Keratinocyte (primary cell): ENCODE data around the gene ROR1. TPM values are rescaled to one million over a fixed set of nuclear protein-coding genes. Genes with fewer than 3 reads are reported as not detected.

ENCODE experiments used
- DNase-seq: peaks from one replicate; pipeline ENCODE4 v3.0.0-alpha.2; 2011; ENCODE audit warnings: low read depth, missing footprints, low spot score
- FAIRE-seq: peaks from 2 replicates; lab custom pipeline; 2011; peaks lifted over from hg19 to GRCh38; lab: Jason Lieb, UNC
- H2AFZ ChIP-seq: 2 replicates; pipeline ENCODE4 v1.6.0; 2012; ENCODE audit warnings: low read length, control low read depth, inconsistent platforms; ENCODE audit not compliant: control insufficient read depth
- H3K27ac ChIP-seq: 2 replicates; pipeline ENCODE4 v1.5.1; 2011; ENCODE audit warnings: low read length; ENCODE audit not compliant: control insufficient read depth, insufficient read depth
- H3K27me3 ChIP-seq: 3 replicates; pipeline ENCODE4 v1.6.0; 2011; ENCODE audit warnings: low read length; ENCODE audit not compliant: control insufficient read depth, insufficient read depth; ENCODE audit errors: extremely low read depth
- H3K36me3 ChIP-seq, 2 experiments: 2 replicates in 1 of 2; 3 replicates in 1 of 2; pipeline ENCODE4 v1.5.1; 2011; ENCODE audit warnings: low read length in 2 of 2, mild to moderate bottlenecking in 1 of 2; ENCODE audit not compliant: control insufficient read depth in 2 of 2, insufficient read depth in 2 of 2; ENCODE audit errors: extremely low read depth in 1 of 2
- H3K4me1 ChIP-seq: 3 replicates; pipeline ENCODE4 v1.5.1; 2011; ENCODE audit warnings: low read length; ENCODE audit not compliant: control insufficient read depth, insufficient read depth; ENCODE audit errors: extremely low read depth
- H3K4me2 ChIP-seq: 3 replicates; pipeline ENCODE4 v1.6.0; 2011; ENCODE audit warnings: low read depth, low read length; ENCODE audit not compliant: control insufficient read depth, insufficient read depth; ENCODE audit errors: extremely low read depth
- H3K4me3 ChIP-seq, 3 experiments: fragments of 200-600 bp in 1 of 3; sonication (generic) in 1 of 3; 2 replicates in 2 of 3; 3 replicates in 1 of 3; pipeline ENCODE4 v1.5.1; 2011 to 2016; ENCODE audit warnings: low read length in 3 of 3, mild to moderate bottlenecking in 3 of 3, control low read depth in 2 of 3, inconsistent platforms in 1 of 3, low read depth in 1 of 3, mixed read lengths in 1 of 3, mixed run types in 1 of 3, moderate library complexity in 1 of 3; ENCODE audit not compliant: control insufficient read depth in 2 of 3, insufficient read depth in 2 of 3; ENCODE audit errors: extremely low read depth in 1 of 3
- H3K79me2 ChIP-seq: 2 replicates; pipeline ENCODE4 v1.6.0; 2012; ENCODE audit warnings: low read length; ENCODE audit not compliant: control insufficient read depth, insufficient read depth
- H3K9ac ChIP-seq: 3 replicates; pipeline ENCODE4 v1.6.0; 2011; ENCODE audit warnings: low read length; ENCODE audit not compliant: control insufficient read depth, insufficient read depth; ENCODE audit errors: extremely low read depth
- H3K9me1 ChIP-seq: 3 replicates; pipeline ENCODE4 v1.6.0; 2011; ENCODE audit warnings: low read length; ENCODE audit not compliant: control insufficient read depth, insufficient read depth; ENCODE audit errors: extremely low read depth
- H3K9me3 ChIP-seq: 2 replicates; pipeline ENCODE4 v1.5.1; 2012; ENCODE audit warnings: low read depth, low read length; ENCODE audit not compliant: control insufficient read depth
- H4K20me1 ChIP-seq: 3 replicates; pipeline ENCODE4 v1.6.0; 2011; ENCODE audit warnings: low read length; ENCODE audit not compliant: control insufficient read depth, insufficient read depth; ENCODE audit errors: extremely low read depth
- EZH2 ChIP-seq: IDR thresholded peaks from one replicate; pipeline ENCODE4 v1.6.1; 2012; ENCODE audit warnings: inconsistent platforms, mild to moderate bottlenecking, low read length, moderate library complexity
- dilution Hi-C: fragments of 300-500 bp; cut with MboI; formaldehyde crosslinking; loops from one replicate; pipeline ENCODE4 v1.7.0; 2020; ENCODE audit warnings: low sequenced_read_pairs; ENCODE audit not compliant: extremely low pct_ligation_motif_present
- polyA plus RNA-seq, 5 experiments: library from polyadenylated mRNA; depleted of rRNA in 3 of 5; stranded (reverse) in 3 of 5; stranded (forward) in 1 of 5; unstranded in 1 of 5; fragments of >200 nt; gene quantifications; 1 replicate in 1 of 5; 2 replicates in 3 of 5; 3 replicates in 1 of 5; pipeline versions ENCODE4 v1.2.1 to v1.2.3, GENCODE V29; 2011 to 2012; ENCODE audit warnings: missing spikeins in 2 of 5, low read depth in 1 of 5, low replicate concordance in 1 of 5
- TF ChIP-seq, protein P1 (sequence below), 3 experiments: IDR thresholded peaks in 1 of 3; conservative IDR thresholded peaks in 1 of 3; optimal IDR thresholded peaks in 1 of 3; 2 replicates in 2 of 3; 3 replicates in 1 of 3; pipeline versions ENCODE3 to v1.5.1; 2011; ENCODE audit warnings: low read length in 3 of 3, mild to moderate bottlenecking in 3 of 3, moderate library complexity in 2 of 3, control low read depth in 1 of 3, inconsistent platforms in 1 of 3; ENCODE audit not compliant: insufficient read depth in 2 of 3; ENCODE audit errors: extremely low read depth in 1 of 3

Gene ROR1
- polyA plus RNA-seq, 1 donor (not counting 4 experiments of a cell fraction or from before 2014, with no cell fraction given), result 9.2 TPM

DNA sequence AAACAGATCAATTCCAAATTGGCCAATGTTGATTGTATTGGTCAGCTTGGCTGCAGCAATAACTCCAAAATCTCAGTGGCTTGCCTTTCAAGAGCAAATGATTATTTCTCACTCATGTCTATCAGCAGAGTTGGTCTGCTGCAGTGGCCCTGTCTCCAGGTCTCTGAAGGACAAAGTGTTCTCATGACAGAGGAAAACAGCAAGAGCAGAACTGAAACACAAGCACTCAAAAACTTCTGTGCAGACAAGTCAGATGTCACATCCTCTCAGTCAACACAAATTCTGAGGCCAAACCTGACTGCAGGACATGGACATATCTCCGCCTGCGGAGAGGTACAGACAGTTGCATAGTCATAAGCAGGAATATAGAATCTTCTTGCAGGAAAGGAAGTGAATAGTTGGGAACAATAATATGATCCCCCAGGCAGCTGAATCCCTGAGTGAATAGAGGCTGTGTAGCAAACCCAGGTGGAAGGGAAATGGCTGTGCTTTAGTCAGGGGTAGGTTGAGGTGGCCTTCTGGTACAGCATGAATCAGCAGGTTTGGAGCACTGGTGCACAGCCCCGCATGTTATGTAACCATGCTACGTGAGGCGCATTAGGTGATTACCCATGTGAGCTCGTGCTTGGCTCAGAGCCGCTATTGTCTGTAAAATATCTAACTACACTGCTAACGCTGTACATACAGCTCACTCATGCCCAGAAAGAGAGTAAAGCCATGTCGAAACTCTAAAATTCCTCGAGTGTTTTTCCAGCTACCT lies 412.5 kb downstream of the ROR1 start:
- TF ChIP-seq, protein P1, sequence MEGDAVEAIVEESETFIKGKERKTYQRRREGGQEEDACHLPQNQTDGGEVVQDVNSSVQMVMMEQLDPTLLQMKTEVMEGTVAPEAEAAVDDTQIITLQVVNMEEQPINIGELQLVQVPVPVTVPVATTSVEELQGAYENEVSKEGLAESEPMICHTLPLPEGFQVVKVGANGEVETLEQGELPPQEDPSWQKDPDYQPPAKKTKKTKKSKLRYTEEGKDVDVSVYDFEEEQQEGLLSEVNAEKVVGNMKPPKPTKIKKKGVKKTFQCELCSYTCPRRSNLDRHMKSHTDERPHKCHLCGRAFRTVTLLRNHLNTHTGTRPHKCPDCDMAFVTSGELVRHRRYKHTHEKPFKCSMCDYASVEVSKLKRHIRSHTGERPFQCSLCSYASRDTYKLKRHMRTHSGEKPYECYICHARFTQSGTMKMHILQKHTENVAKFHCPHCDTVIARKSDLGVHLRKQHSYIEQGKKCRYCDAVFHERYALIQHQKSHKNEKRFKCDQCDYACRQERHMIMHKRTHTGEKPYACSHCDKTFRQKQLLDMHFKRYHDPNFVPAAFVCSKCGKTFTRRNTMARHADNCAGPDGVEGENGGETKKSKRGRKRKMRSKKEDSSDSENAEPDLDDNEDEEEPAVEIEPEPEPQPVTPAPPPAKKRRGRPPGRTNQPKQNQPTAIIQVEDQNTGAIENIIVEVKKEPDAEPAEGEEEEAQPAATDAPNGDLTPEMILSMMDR (optimal IDR thresholded peaks at IDR 0.05 in 1 of 3, IDR thresholded peaks at IDR 0.05 in 1 of 3, conservative IDR thresholded peaks at IDR 0.05 in 1 of 3; ENCODE audit: extremely low read depth in 1 of 3, insufficient read depth in 2 of 3, low read length in 3 of 3), result no peak
- no peak for TF ChIP-seq EZH2
- Histone ChIP-seq H3K4me1 (peaks cover 6% of the 10 kb centered on the region), H3K27me3 (no peaks in the 10 kb centered on the region), H3K27ac (no peak overlapping the region), H3K9me3 (no peaks in the 10 kb centered on the region), H3K36me3 (no peaks in the 10 kb centered on the region), H3K4me3 (no peak overlapping the region), H3K9ac (no peak overlapping the region), H4K20me1 (no peaks in the 10 kb centered on the region), H3K9me1 (no peaks in the 10 kb centered on the region), H3K79me2 (no peaks in the 10 kb centered on the region), H3K4me2 (no peak overlapping the region), H2AFZ (no peak overlapping the region)
- DNase-seq (no peak), FAIRE-seq (no peak)
- dilution Hi-C loops, result no loop called here

DNA sequence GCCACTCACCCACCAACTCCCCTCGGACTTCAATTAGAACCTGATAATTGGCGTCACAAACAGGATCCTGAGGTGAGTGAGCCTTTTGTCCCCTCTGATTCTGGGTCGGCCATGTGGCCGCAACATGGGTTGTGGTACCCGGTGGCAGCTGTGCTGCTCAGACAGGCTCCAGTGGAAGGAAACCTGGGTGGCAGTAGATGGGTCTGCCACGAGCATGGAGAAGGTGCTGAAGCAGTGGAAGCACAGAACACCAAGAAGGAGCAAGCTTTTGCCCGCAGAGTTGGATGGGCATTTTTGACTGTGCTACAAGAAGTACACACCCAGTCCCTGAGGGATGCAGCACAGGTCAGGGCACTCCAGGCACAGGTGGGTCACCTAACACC lies 413.1 kb downstream of the ROR1 start:
- no peak overlapping the region for H3K27ac ChIP-seq
- FAIRE-seq (no peak), DNase-seq (no peak)

More for the DNA sequence above, 413.1 kb downstream of the ROR1 start:
- TF ChIP-seq EZH2, result no peak
- TF ChIP-seq, protein P1 (optimal IDR thresholded peaks at IDR 0.05 in 1 of 3, IDR thresholded peaks at IDR 0.05 in 1 of 3, conservative IDR thresholded peaks at IDR 0.05 in 1 of 3; ENCODE audit: extremely low read depth in 1 of 3, insufficient read depth in 2 of 3, low read length in 3 of 3), result no peak
- Histone ChIP-seq H3K4me2 (no peak overlapping the region), H3K4me1 (peaks cover 6% of the 10 kb centered on the region), H3K36me3 (no peaks in the 10 kb centered on the region), H3K27me3 (no peaks in the 10 kb centered on the region), H3K79me2 (no peaks in the 10 kb centered on the region), H3K9ac (no peak overlapping the region), H3K9me3 (no peaks in the 10 kb centered on the region), H3K9me1 (no peaks in the 10 kb centered on the region), H2AFZ (no peak overlapping the region), H4K20me1 (no peaks in the 10 kb centered on the region), H3K4me3 (no peak overlapping the region)
- dilution Hi-C loops, result no loop called here
